ENCODE results near the gene SAAL1. TPM values are rescaled to one million over a fixed set of nuclear protein-coding genes. Genes with fewer than 3 reads are reported as not detected.

Gene SAAL1
- polyA plus RNA-seq, 1 experiment, result 8.9 TPM

GRCh38 chr11:18046116-18046777 is 59.6 kb downstream of the SAAL1 start, which contains the start of gene TPH1:
TPH1 (minus strand) TSS chr11:18046269; CDS start chr11:18040762, 5,507 bp downstream.
- ChIA-PET POLR2A (no interaction called here), CTCF (interaction anchor here (0.9 kb wide), 1 partner anchor 661 kb away, joined by 3 read pairs; no protein-coding TSS in a partner anchor)
- TF ChIP-seq, protein P1, sequence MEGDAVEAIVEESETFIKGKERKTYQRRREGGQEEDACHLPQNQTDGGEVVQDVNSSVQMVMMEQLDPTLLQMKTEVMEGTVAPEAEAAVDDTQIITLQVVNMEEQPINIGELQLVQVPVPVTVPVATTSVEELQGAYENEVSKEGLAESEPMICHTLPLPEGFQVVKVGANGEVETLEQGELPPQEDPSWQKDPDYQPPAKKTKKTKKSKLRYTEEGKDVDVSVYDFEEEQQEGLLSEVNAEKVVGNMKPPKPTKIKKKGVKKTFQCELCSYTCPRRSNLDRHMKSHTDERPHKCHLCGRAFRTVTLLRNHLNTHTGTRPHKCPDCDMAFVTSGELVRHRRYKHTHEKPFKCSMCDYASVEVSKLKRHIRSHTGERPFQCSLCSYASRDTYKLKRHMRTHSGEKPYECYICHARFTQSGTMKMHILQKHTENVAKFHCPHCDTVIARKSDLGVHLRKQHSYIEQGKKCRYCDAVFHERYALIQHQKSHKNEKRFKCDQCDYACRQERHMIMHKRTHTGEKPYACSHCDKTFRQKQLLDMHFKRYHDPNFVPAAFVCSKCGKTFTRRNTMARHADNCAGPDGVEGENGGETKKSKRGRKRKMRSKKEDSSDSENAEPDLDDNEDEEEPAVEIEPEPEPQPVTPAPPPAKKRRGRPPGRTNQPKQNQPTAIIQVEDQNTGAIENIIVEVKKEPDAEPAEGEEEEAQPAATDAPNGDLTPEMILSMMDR (IDR thresholded peaks at IDR 0.05; ENCODE audit: insufficient read depth, low read depth, low read length), result no peak
- Histone ChIP-seq H3K27me3 (ENCODE audit: control insufficient read depth, insufficient read depth, low read length) (peaks cover 7% of the 10 kb centered on the region), H3K36me3 (ENCODE audit: control insufficient read depth, insufficient read depth, low read length) (no peaks in the 10 kb centered on the region), H3K4me3 (ENCODE audit: low read depth, low read length) (no peak within 1 kb of the TSS)
- DNase-seq (ENCODE audit: low read depth), result no peak

DNA sequence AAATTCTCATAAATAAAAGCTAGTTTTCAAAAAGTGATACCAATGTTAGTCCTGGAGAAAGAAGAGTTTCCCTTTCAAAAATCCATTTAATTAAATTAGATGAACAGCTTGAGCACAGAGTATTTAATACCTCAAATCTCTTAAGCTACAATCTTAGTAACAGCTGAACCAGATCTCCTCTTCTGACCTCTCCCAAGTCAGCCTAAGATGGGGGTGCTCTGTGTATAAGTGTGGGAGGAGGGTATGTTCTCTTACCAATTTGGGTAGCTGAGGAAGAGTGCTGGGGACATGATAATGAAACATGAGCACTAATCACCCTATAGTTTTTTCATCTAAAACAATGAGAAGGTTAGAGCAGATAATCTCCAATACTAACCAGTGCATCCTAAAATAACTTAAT is 69.4 kb downstream of the SAAL1 start:
- no peak for DNase-seq (ENCODE audit: low read depth)
- no peaks in the 10 kb centered on the region for H3K27me3 ChIP-seq (ENCODE audit: control insufficient read depth, insufficient read depth, low read length)
- TF ChIP-seq, protein P1 (IDR thresholded peaks at IDR 0.05; ENCODE audit: insufficient read depth, low read depth, low read length), result no peak
- no peak overlapping the region for H3K4me3 ChIP-seq (ENCODE audit: low read depth, low read length)
- H3K36me3 ChIP-seq (ENCODE audit: control insufficient read depth, insufficient read depth, low read length), result no peaks in the 10 kb centered on the region
- ChIA-PET CTCF (no interaction called here), POLR2A (no interaction called here)

Small RNAs within 50 kb of the gene (small RNA-seq; reads per million reads assigned to genes)
- not detected for gene HIGD1AP5 (ENCODE audit: insufficient read length, low read depth, low replicate concordance)

Other genes with a start within 250 kb of the SAAL1 start
- 17.2 and 17.4 TPM in 2 replicates for gene SERGEF, start 93.0 kb downstream of the SAAL1 start, polyA plus RNA-seq (2011; rRNA removed)
- 0.04 and 0.06 TPM in 2 replicates for gene TPH1, start 59.8 kb downstream of the SAAL1 start, polyA plus RNA-seq (2011; rRNA removed)
- gene MRGPRX3, start 26.5 kb upstream of the SAAL1 start, polyA plus RNA-seq (2011; rRNA removed), result not detected in 2 replicates
- not detected in 2 replicates for gene MRGPRX4, start 66.8 kb upstream of the SAAL1 start, polyA plus RNA-seq (2011; rRNA removed)
- gene SAA4, start 130.7 kb upstream of the SAAL1 start, polyA plus RNA-seq (2011; rRNA removed), result not detected in 2 replicates
- 0.54 and 0.55 TPM in 2 replicates for gene SAA2, start 142.6 kb upstream of the SAAL1 start, polyA plus RNA-seq (2011; rRNA removed)
- gene SAA1, start 160.2 kb upstream of the SAAL1 start, polyA plus RNA-seq (2011; rRNA removed), result 2.3 and 3.4 TPM in 2 replicates
- gene HPS5, start 216.1 kb upstream of the SAAL1 start, polyA plus RNA-seq (2011; rRNA removed), result 15.3 and 23.2 TPM in 2 replicates
- 24.9 and 42.9 TPM in 2 replicates for gene GTF2H1, start 216.5 kb upstream of the SAAL1 start, polyA plus RNA-seq (2011; rRNA removed)